H9 (cell line): Measurements from ENCODE around the gene CHST14. TPM values are rescaled to one million over a fixed set of nuclear protein-coding genes. Genes with fewer than 3 reads are reported as not detected.

ENCODE experiments used
- DNase-seq: peaks from one replicate; pipeline ENCODE4 v3.0.0-alpha.2; 2017
- H2AFZ ChIP-seq: one replicate; pipeline ENCODE4 v1.6.1; 2013; ENCODE audit warnings: mild to moderate bottlenecking, low read length, control low read depth, moderate library complexity
- H2AK5ac ChIP-seq: 2 replicates; pipeline ENCODE4 v1.6.1; 2013; ENCODE audit warnings: low read length, control low read depth, mixed read lengths; ENCODE audit not compliant: insufficient read length
- H2BK120ac ChIP-seq: one replicate; pipeline ENCODE4 v1.6.1; 2013; ENCODE audit warnings: low read depth, mild to moderate bottlenecking, low read length, control low read depth, inconsistent platforms; ENCODE audit not compliant: poor library complexity, severe bottlenecking
- H2BK12ac ChIP-seq: 2 replicates; pipeline ENCODE4 v1.6.1; 2013; ENCODE audit warnings: low read length, control low read depth, mixed read lengths, low read depth; ENCODE audit not compliant: insufficient read length
- H2BK15ac ChIP-seq: 2 replicates; pipeline ENCODE4 v1.6.1; 2013; ENCODE audit warnings: low read depth, low read length, control low read depth
- H2BK20ac ChIP-seq: one replicate; pipeline ENCODE4 v1.6.1; 2013; ENCODE audit warnings: low read depth, mild to moderate bottlenecking, low read length, control low read depth, inconsistent platforms; ENCODE audit not compliant: poor library complexity, severe bottlenecking
- H2BK5ac ChIP-seq: 2 replicates; pipeline ENCODE4 v1.6.1; 2013; ENCODE audit warnings: low read length, control low read depth, mixed read lengths; ENCODE audit not compliant: insufficient read length
- H3K14ac ChIP-seq: 2 replicates; pipeline ENCODE4 v1.6.1; 2013; ENCODE audit warnings: low read length, control low read depth; ENCODE audit not compliant: insufficient read depth
- H3K18ac ChIP-seq: 2 replicates; pipeline ENCODE4 v1.6.1; 2013; ENCODE audit warnings: low read depth, mild to moderate bottlenecking, mixed read lengths, low read length, control low read depth; ENCODE audit not compliant: insufficient read length
- H3K23ac ChIP-seq: 2 replicates; pipeline ENCODE4 v1.6.1; 2013; ENCODE audit warnings: low read length, control low read depth, mixed read lengths, low read depth; ENCODE audit not compliant: insufficient read length
- H3K23me2 ChIP-seq: 2 replicates; pipeline ENCODE4 v1.6.1; 2013; ENCODE audit warnings: low read depth, mild to moderate bottlenecking, mixed read lengths, low read length, control low read depth; ENCODE audit not compliant: insufficient read length, poor library complexity, severe bottlenecking
- H3K27ac ChIP-seq: 2 replicates; pipeline ENCODE4 v1.5.1; 2013; ENCODE audit warnings: low read length, control low read depth, mixed read lengths, low read depth; ENCODE audit not compliant: insufficient read length
- H3K27me3 ChIP-seq: 2 replicates; pipeline ENCODE4 v1.6.1; 2013; ENCODE audit warnings: low read length, control low read depth, inconsistent platforms; ENCODE audit not compliant: insufficient read depth
- H3K4ac ChIP-seq: 2 replicates; pipeline ENCODE4 v1.6.1; 2013; ENCODE audit warnings: low read depth, mild to moderate bottlenecking, control low read depth, inconsistent platforms, low read length, moderate library complexity
- H3K4me1 ChIP-seq: 2 replicates; pipeline ENCODE4 v1.6.1; 2013; ENCODE audit warnings: low read length, control low read depth, inconsistent platforms; ENCODE audit not compliant: insufficient read depth
- H3K4me2 ChIP-seq: 2 replicates; pipeline ENCODE4 v1.6.1; 2013; ENCODE audit warnings: low read length, control low read depth, mixed read lengths; ENCODE audit not compliant: insufficient read length, insufficient read depth
- H3K56ac ChIP-seq: 2 replicates; pipeline ENCODE4 v1.6.1; 2013; ENCODE audit warnings: low read depth, mild to moderate bottlenecking, mixed read lengths, low read length, control low read depth; ENCODE audit not compliant: insufficient read length
- H3K79me1 ChIP-seq: 2 replicates; pipeline ENCODE4 v1.6.1; 2013; ENCODE audit warnings: low read depth, mild to moderate bottlenecking, moderate library complexity, low read length, control low read depth, inconsistent platforms; ENCODE audit not compliant: insufficient read depth, poor library complexity, severe bottlenecking
- H3K79me2 ChIP-seq: 2 replicates; pipeline ENCODE4 v1.6.1; 2013; ENCODE audit warnings: low read length, control low read depth, inconsistent platforms; ENCODE audit not compliant: insufficient read depth
- H3K9ac ChIP-seq: 2 replicates; pipeline ENCODE4 v1.6.1; 2013; ENCODE audit warnings: low read length, control low read depth, mixed read lengths; ENCODE audit not compliant: insufficient read length; ENCODE audit errors: extremely low read depth
- H3K9me3 ChIP-seq: one replicate; pipeline ENCODE4 v1.6.1; 2013; ENCODE audit warnings: low read depth, low read length, inconsistent platforms; ENCODE audit not compliant: control insufficient read depth
- H3T11ph ChIP-seq: one replicate; pipeline ENCODE4 v1.6.1; 2013; ENCODE audit warnings: mild to moderate bottlenecking, low read length, control low read depth, inconsistent platforms
- H4K20me1 ChIP-seq: one replicate; pipeline ENCODE4 v1.6.1; 2013; ENCODE audit not compliant: control insufficient read depth, insufficient read length, insufficient read depth
- H4K5ac ChIP-seq: 2 replicates; pipeline ENCODE4 v1.6.1; 2013; ENCODE audit warnings: low read depth, mild to moderate bottlenecking, mixed read lengths, low read length, control low read depth; ENCODE audit not compliant: insufficient read length
- H4K8ac ChIP-seq: replicated peaks from 2 replicates; pipeline ENCODE4 v1.6.1; 2013; ENCODE audit warnings: low read length, control low read depth, mixed read lengths, low read depth; ENCODE audit not compliant: insufficient read length
- H4K91ac ChIP-seq: 2 replicates; pipeline ENCODE4 v1.6.1; 2013; ENCODE audit warnings: low read depth, mild to moderate bottlenecking, moderate library complexity, mixed read lengths, low read length, control low read depth; ENCODE audit not compliant: insufficient read length
- H3K27ac Mint-ChIP-seq, 3 experiments: 2 replicates in 2 of 3; 3 replicates in 1 of 3; pipeline ENCODE4 v1.8.0; 2020 to 2021; ENCODE audit warnings: mixed read lengths in 3 of 3, mild to moderate bottlenecking in 1 of 3, moderate library complexity in 1 of 3
- H3K27me3 Mint-ChIP-seq: 2 replicates; pipeline ENCODE4 v1.8.0; 2021; ENCODE audit warnings: low read depth, mild to moderate bottlenecking, moderate library complexity, mixed read lengths
- H3K36me3 Mint-ChIP-seq, 3 experiments: 2 replicates in 2 of 3; 3 replicates in 1 of 3; pipeline ENCODE4 v1.8.0; 2020 to 2021; ENCODE audit warnings: low read depth in 3 of 3, mixed read lengths in 3 of 3; ENCODE audit not compliant: insufficient read depth in 1 of 3
- H3K4me1 Mint-ChIP-seq, 2 experiments: 2 replicates each; pipeline ENCODE4 v1.8.0; 2020; ENCODE audit warnings: mixed read lengths in 2 of 2
- H3K4me3 Mint-ChIP-seq, 2 experiments: 2 replicates in 1 of 2; 3 replicates in 1 of 2; pipeline ENCODE4 v1.8.0; 2020 to 2021; ENCODE audit warnings: mild to moderate bottlenecking in 2 of 2, mixed read lengths in 2 of 2, moderate library complexity in 1 of 2
- H3K9me3 Mint-ChIP-seq, 2 experiments: 2 replicates in 1 of 2; 3 replicates in 1 of 2; pipeline ENCODE4 v1.8.0; 2020; ENCODE audit warnings: mild to moderate bottlenecking in 2 of 2, mixed read lengths in 2 of 2, moderate library complexity in 1 of 2
- CTCF ChIP-seq: fragments of 200-600 bp; sonication (generic); conservative IDR thresholded peaks from 3 replicates; pipeline ENCODE4 v1.8.0; 2021; ENCODE audit warnings: antibody characterized with exemption, mild to moderate bottlenecking
- WGBS: extraction: QIAGEN DNeasy Blood & Tissue Kit; methylation state at CpG from one replicate; pipeline ENCODE4 v1.1.7; 2013; ENCODE audit warnings: missing lambda C conversion rate, low lambda C conversion rate, mixed read lengths; ENCODE audit not compliant: insufficient read length; ENCODE audit errors: extremely low coverage; 5-methylcytosine and 5-hydroxymethylcytosine counted together
- total RNA-seq: library from RNA; stranded (reverse); gene quantifications from 2 replicates; pipeline ENCODE4 v1.2.1, GENCODE V29; 2021

CHST14 gene
- total RNA-seq, 1 experiment from 2014 or later = 25.7 TPM

DNA sequence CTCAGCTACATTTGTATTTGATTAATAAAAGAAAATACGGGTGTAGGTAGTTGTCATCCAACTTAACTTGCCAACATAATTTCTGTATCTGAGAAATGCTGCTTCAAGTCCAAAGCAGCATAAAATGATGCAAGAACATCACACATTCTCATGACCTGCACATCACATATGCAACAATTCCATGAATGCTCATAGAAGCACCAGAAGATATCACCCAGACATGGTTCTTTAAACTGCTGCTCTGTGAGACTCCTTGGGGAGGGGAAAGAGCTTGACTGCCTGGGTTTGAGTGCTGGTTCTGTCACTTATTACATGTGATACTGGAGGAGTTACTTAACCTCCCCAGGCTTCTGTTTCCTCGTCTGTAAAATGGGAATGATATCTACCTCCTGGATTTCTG is 39.4 kb downstream of the CHST14 start:
- WGBS = no CpG with 5 or more reads among the region's 2 CpGs
- no peak overlapping the region for H3K9ac ChIP-seq
- no peak overlapping the region for H3T11ph ChIP-seq
- no peaks in the 10 kb centered on the region for H3K4me1 ChIP-seq
- H2BK15ac ChIP-seq = no peak overlapping the region
- Mint-ChIP-seq H3K27ac (no peak overlapping the region), H3K4me1 (peaks cover 18 to 22% of the 10 kb centered on the region in 2 experiments), H3K27me3 (peaks cover 78% of the 10 kb centered on the region), H3K4me3 (no peak overlapping the region), H3K36me3 (no peaks in the 10 kb centered on the region), H3K9me3 (no peaks in the 10 kb centered on the region)
- H4K20me1 ChIP-seq = no peaks in the 10 kb centered on the region
- H2AFZ ChIP-seq = no peak overlapping the region
- no peak overlapping the region for H2AK5ac ChIP-seq
- no peak for DNase-seq
- H3K56ac ChIP-seq = no peak overlapping the region
- H2BK12ac ChIP-seq = no peak overlapping the region
- H3K79me1 ChIP-seq = no peaks in the 10 kb centered on the region
- no peak overlapping the region for H3K14ac ChIP-seq
- no peak overlapping the region for H3K4ac ChIP-seq
- no peaks in the 10 kb centered on the region for H3K79me2 ChIP-seq
- peaks cover 7% of the 10 kb centered on the region for H3K23me2 ChIP-seq
- H4K8ac ChIP-seq = no peak overlapping the region
- no peak overlapping the region for H4K91ac ChIP-seq
- no peaks in the 10 kb centered on the region for H3K9me3 ChIP-seq
- H3K27me3 ChIP-seq = peaks cover 12% of the 10 kb centered on the region; the same call in 1 of the 2 replicates
- TF ChIP-seq CTCF = no peak
- no peak overlapping the region for H3K18ac ChIP-seq
- no peak overlapping the region for H2BK5ac ChIP-seq
- H2BK20ac ChIP-seq = no peak overlapping the region
- H3K23ac ChIP-seq = no peak overlapping the region
- H3K4me2 ChIP-seq = no peak overlapping the region
- H4K5ac ChIP-seq = no peak overlapping the region
- H3K27ac ChIP-seq = no peak overlapping the region
- no peak overlapping the region for H2BK120ac ChIP-seq
